ENCODE data around the gene NDUFV3. TPM values are rescaled to one million over a fixed set of nuclear protein-coding genes. Genes with fewer than 3 reads are reported as not detected.

Gene NDUFV3
- polyA plus RNA-seq, 6 donors from 2014 or later = 4.3 to 22.0 (median 12.4) TPM

DNA sequence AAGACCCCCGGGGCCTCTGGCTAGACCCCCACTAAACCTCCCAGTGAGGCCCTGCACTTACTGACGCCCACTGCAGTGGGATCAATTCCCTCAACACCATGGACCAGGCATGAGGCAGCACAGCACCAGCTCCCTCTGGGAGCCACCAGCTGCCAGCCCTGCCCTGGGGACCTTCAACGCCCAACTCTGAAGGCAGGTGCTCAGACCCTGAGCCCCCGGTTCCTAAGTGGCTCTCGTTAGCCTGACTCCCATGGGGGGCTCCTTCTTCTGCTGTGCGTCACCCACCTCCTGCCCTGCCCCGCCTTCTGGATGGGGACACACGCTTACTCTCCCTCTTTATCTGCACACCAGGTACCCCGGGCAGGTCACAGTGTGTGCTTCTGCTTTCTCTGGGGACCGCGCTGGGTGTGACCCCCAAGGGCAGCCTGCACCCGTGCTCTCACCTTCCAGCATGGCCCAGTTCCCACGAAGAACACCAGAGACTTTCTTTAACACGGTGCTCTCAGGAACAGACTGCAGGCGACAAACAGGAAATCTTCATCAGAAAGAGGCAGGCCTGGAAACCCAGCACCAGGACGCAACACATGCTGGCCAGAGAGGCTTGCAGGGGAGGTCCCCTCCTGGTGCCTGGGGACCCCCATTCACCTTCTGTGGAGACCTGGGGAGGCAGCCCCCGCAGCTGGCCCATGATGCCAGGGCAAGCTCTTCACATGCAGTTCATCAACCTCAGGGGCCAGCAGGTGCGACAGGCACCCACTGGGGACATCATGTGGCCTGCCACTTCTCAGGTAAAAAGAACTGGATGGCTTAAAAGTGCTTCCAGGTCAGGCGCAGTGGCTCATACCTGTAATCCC lies 41.1 kb upstream of the NDUFV3 start:
- Mint-ChIP-seq H3K4me3 (no peak overlapping the region), H3K36me3 (peaks cover 17 to 23% of the 10 kb centered on the region in 2 donors), H3K9me3 (peaks cover 0 to 4% (median 0%) of the 10 kb centered on the region in 7 donors), H3K27me3 (no peaks in the 10 kb centered on the region), H3K27ac (peak overlapping the region in 3 of 6 donors; percentile 21 to 66 (median 48)), H3K4me1 (peaks cover 0 to 15% (median 8%) of the 10 kb centered on the region in 3 donors)
- no peak for ATAC-seq (ENCODE audit: low read depth in 2 of 2)
- no peak for DNase-seq

DNA sequence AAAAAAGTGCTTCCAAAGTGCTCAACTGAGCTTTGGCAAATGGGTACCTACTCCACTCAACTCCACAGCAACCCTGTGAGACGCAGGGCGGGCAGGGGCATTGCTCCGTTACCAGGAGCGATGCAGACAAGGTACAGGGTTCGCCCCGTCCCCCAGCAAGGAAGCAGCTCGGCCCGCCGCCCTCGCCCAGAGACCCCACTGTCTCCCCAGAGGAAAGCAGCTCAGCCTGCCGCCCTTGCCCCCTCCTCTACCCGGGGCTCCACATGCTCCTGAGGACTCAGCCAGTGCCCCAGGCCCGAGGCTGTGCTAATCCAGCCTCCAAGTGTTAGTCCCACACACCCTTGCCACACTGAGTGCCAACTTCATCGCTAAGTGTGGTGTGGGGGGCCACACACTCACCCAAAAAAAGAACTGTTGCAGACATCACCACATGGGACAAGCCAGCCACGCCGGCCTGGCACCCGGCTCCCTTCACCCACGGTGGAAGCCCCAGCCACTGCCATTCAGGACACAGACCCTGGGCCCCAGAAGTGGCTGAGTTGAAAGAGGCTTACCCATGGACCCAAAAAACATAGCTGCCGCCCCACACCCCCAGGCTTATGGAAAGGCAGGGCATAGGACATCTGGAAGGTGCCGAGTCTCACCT lies 40.1 kb upstream of the NDUFV3 start:
- Mint-ChIP-seq H3K36me3 (peaks cover 18 to 24% of the 10 kb centered on the region in 2 donors), H3K4me1 (peaks cover 0 to 15% (median 8%) of the 10 kb centered on the region in 3 donors)

DNA sequence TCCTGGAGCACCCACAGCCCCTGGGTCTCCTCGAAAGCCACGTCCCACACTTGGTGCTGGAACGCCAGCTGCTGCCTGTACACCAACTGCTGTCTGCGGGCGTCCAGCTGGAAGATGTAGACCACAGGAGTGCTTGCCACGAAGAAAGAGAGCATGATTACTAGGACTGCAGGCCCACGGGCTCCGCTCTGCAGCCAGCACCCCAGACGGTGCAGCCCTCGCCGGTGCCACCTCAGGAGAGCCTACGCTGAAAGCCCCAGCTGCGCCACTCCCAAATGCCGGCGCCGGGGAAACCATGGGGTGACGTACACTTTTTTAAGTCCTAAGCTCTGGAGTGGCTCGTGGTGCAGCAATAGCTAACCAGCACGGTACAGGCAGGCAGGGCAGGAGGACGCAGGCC lies 39.5 kb upstream of the NDUFV3 start:
- peaks cover 0 to 4% (median 0%) of the 10 kb centered on the region in 7 donors for H3K9me3 Mint-ChIP-seq
- peaks cover 18 to 27% of the 10 kb centered on the region in 2 donors for H3K36me3 Mint-ChIP-seq
- H3K4me3 Mint-ChIP-seq = no peak overlapping the region
- DNase-seq = no peak
- H3K4me1 Mint-ChIP-seq = peaks cover 0 to 17% (median 4%) of the 10 kb centered on the region in 3 donors
- H3K27me3 Mint-ChIP-seq = no peaks in the 10 kb centered on the region
- H3K27ac Mint-ChIP-seq = no peak overlapping the region
- ATAC-seq (ENCODE audit: low read depth in 2 of 2) = no peak

More for the DNA sequence above, 40.1 kb upstream of the NDUFV3 start:
- Mint-ChIP-seq H3K27me3 (no peaks in the 10 kb centered on the region), H3K4me3 (no peak overlapping the region), H3K27ac (no peak overlapping the region), H3K9me3 (peaks cover 0 to 4% (median 0%) of the 10 kb centered on the region in 7 donors)
- DNase-seq (no peak), ATAC-seq (ENCODE audit: low read depth in 2 of 2) (no peak)

DNA sequence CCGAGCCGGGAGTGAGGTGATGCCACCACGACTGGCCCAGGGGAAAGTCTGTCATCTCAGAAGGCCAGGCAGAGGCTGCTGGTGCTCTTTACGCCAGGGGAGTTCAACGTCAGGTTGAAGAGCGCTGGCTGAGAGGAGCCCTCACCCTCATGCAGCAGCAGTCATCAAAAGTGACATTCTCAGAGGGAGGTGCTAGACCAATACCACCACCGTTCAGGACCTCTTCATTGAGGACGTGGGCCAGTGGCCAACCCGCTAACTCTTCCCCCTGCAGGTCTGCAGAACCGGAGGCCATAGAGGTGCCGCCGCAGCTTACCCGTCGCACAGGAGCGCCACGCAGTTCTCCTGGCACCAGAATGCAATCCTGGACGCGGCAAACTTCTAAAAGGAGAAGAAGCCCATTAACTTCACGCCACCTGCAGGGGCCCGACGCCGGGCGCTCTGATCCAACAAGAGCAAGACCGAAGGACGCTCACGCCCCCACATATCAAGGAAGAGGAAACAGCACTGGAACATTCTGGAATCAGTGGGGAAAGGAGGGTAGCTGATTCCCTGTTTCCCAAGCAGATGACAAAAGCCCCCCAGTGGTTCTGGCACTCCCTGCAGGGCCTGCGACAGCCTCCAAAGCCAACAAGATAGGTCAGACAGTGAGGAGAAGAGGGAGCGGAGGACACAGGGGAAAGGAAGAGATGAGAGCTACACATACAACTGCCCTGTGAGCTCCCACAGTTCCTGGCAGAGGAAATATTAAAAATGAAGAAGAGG lies 38.7 kb upstream of the NDUFV3 start:
- Mint-ChIP-seq H3K27ac (peak overlapping the region in 2 of 6 donors; percentile 42 to 56), H3K4me3 (no peak overlapping the region), H3K9me3 (no peaks in the 10 kb centered on the region), H3K36me3 (peaks cover 11 to 24% of the 10 kb centered on the region in 2 donors), H3K4me1 (peaks cover 0 to 13% (median 0%) of the 10 kb centered on the region in 3 donors), H3K27me3 (no peaks in the 10 kb centered on the region)
- DNase-seq (no peak), ATAC-seq (ENCODE audit: low read depth in 2 of 2) (no peak)

DNA sequence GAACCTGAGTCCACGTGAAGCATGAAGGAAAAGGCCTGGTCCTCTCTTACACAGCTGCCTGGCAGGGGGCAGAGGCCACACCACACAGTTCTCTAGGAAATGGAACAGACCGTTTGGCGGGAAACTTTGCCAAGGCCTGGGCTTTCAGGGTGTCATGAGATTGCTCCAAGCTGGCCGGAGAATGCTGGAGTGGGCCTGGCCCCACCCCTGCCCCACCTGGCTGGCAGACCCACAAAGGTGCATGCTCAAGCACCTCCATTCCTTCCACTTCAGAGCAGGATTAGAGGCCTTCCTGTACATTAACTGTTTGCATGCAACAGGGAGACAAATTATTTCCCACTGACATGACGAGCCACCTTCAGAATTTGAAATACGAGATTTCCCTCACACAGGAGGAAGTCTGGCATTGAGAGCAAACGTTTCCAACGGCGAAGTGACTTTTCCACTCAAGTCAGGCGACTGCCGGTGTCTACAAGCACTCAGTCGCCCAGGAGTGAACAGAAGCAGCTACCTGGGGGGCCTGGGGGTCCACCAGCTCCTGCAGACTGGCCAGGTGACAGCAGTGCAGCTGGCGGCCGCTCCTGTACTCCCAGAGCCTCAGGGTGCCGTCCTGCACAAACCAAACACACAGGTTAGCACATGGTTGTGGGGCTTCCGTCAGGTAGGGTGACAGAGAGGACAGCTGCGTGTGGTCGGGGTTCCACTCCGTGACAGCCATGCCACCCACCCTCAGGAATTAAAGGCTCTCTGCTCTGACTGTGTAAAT lies 37.8 kb upstream of the NDUFV3 start:
- H3K36me3 Mint-ChIP-seq = peaks cover 5 to 21% of the 10 kb centered on the region in 2 donors
- DNase-seq (no peak), ATAC-seq (ENCODE audit: low read depth in 2 of 2) (no peak)
- H3K27ac Mint-ChIP-seq = peak overlapping the region in 1 of 6 donors; percentile 78
- no peaks in the 10 kb centered on the region for H3K9me3 Mint-ChIP-seq
- H3K27me3 Mint-ChIP-seq = no peaks in the 10 kb centered on the region
- H3K4me1 Mint-ChIP-seq = peaks cover 0 to 11% (median 0%) of the 10 kb centered on the region in 3 donors
- no peak overlapping the region for H3K4me3 Mint-ChIP-seq

DNA sequence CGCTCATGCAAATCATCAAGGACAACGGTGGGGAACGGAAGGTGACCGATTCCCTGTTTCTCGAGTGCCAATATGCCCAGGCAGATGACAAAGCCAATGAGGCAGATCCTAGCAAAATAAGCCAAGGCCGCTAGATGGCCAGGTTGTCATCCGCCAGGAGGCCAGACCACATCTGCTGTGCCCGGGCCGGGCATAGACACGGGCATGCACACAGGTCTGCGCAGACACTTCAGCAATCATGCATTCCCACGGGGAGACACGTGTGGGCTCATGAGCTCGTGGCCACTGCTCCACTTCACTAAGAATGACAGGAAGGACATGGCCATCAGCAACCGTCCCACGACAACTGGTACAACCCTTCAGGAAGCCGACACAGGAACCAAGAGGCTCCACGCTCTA lies 37.2 kb upstream of the NDUFV3 start:
- Mint-ChIP-seq H3K27ac (no peak overlapping the region), H3K36me3 (peaks cover 5 to 21% of the 10 kb centered on the region in 2 donors), H3K27me3 (no peaks in the 10 kb centered on the region)

DNA sequence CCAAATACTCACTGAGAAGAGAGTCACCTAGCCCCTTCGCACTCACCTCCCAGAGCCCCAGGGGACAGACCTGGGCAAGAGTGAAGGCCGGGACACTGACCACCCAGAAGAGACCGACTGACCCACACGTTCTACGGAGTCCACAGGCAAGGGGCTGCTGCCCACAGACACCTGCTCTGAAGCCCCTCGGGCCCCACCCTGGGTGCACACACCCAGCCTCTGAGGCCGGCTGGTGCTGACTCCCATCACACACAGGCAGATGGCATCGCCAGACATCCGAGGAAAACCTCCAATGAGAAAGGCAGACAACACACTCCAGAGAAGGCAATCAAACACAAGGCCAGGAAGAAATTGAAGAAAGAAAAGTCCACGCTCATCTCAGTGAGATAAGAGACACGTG lies 35.9 kb upstream of the NDUFV3 start:
- Mint-ChIP-seq H3K27ac (peak overlapping the region in 1 of 6 donors; percentile 92), H3K4me1 (peaks cover 0 to 8% (median 0%) of the 10 kb centered on the region in 3 donors), H3K27me3 (no peaks in the 10 kb centered on the region), H3K36me3 (peaks cover 5 to 21% of the 10 kb centered on the region in 2 donors), H3K9me3 (no peaks in the 10 kb centered on the region), H3K4me3 (no peak overlapping the region)
- DNase-seq (no peak), ATAC-seq (ENCODE audit: low read depth in 2 of 2) (no peak)

More for the DNA sequence above, 37.2 kb upstream of the NDUFV3 start:
- no peak for DNase-seq
- H3K9me3 Mint-ChIP-seq = no peaks in the 10 kb centered on the region
- H3K4me1 Mint-ChIP-seq = peaks cover 0 to 11% (median 0%) of the 10 kb centered on the region in 3 donors
- no peak for ATAC-seq (ENCODE audit: low read depth in 2 of 2)
- no peak overlapping the region for H3K4me3 Mint-ChIP-seq

DNA sequence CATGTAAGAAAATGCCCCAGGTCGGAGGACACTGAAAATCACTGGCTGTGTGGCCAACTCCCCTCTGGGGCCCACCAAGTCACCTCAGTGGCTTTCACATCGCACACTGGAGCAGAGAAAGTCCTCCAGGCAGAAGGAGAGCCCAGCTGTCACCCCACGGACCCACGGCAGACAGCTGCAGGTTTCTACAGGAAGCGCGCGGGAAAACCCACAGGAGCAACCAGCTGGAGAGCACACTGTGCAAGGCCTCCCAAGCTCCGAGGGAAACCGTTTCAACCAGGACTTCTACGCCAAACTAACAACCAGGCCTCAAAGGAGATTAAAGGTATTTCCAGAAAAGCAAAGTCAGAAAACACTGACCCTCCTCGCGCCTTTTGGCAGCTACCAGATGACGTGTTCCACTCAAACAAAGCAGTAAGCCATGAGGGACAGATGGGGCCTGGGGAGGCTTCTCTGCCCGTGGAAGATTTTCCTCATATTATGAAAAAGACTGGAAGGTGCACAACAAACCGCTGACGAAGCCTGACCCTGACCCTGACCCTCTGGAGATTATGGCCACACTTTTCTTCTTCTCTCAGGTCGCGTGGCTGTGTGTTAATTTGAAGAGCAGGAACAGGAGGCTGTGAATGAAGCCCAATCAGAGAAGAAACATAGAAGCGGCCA lies 34.8 kb upstream of the NDUFV3 start:
- no peak for ATAC-seq (ENCODE audit: low read depth in 2 of 2)
- H3K4me3 Mint-ChIP-seq = no peak overlapping the region
- peaks cover 0 to 11% (median 0%) of the 10 kb centered on the region in 3 donors for H3K4me1 Mint-ChIP-seq
- no peaks in the 10 kb centered on the region for H3K9me3 Mint-ChIP-seq
- peaks cover 5 to 30% of the 10 kb centered on the region in 2 donors for H3K36me3 Mint-ChIP-seq
- peak overlapping the region in 2 of 6 donors; percentile 26 to 45 for H3K27ac Mint-ChIP-seq
- H3K27me3 Mint-ChIP-seq = no peaks in the 10 kb centered on the region
- no peak for DNase-seq

DNA sequence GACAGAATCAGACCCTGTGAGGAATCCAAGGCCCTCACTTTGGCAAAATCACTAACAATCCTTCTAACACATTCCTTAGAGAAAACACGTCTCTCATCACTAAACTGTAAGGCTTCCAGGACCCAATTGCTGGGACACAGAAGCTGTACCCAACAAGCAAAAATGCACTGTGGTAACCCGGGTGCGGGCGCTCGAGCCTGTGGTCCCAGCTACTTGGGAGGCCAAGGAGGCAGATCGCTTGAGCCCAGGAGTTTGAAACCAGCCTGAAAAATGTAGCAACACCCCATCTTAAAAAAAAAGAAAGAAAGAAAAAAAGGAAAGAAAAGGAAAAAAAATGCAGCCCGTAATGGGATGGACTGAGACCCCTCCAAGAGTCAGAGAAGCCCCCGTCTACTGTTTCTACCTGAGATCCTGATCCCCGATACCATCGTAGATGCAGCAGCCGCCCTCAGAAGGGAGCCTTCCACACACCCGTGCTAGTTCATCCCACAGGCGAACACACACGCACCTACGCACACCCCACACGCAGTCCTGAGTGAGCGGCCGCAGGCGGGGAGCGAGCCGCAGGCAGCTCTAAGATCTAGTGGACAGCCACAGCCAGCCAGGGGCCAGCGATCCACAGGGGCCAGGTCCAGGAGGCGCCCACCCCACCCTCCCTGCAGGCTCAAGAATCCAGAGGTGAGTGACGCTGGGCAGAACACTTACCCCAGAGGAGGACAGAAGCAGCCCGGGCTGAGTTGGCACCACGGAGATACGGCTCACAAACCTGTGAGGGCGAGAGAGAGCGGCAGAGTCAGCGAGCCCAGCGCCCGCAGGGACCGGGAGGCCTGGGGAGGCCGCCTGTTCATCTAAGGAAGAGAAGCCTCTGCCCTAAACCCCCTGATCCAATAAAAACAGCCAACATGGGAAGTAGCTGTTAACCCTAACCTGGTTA lies 33.9 kb upstream of the NDUFV3 start:
- Mint-ChIP-seq H3K9me3 (no peaks in the 10 kb centered on the region), H3K27ac (peak overlapping the region in 2 of 6 donors; percentile 28 to 45), H3K27me3 (no peaks in the 10 kb centered on the region), H3K4me3 (no peak overlapping the region), H3K36me3 (peaks cover 5 to 30% of the 10 kb centered on the region in 2 donors), H3K4me1 (peaks cover 0 to 11% (median 0%) of the 10 kb centered on the region in 3 donors)
- no peak for DNase-seq
- ATAC-seq (ENCODE audit: low read depth in 2 of 2) = no peak

DNA sequence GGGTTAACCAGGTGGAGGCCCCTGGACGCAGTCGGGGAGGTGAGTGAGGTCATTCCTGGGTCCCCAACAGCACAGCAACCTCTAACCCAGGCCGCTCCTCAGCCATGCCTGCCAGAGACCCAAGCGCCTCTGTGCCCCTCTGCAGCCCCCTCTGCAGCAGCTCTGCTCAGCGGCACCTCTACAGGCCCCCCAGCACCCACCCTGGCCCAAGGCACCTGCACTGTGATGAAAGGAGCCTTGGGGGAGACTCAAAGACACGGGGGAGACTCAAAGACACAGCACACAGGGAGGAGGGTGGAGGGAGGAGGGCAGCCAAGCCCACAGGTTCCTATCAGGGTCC lies 33.2 kb upstream of the NDUFV3 start:
- peaks cover 5 to 25% of the 10 kb centered on the region in 2 donors for H3K36me3 Mint-ChIP-seq
- H3K9me3 Mint-ChIP-seq = no peaks in the 10 kb centered on the region
- no peak overlapping the region for H3K4me3 Mint-ChIP-seq
- no peak overlapping the region for H3K27ac Mint-ChIP-seq
- H3K4me1 Mint-ChIP-seq = peaks cover 2 to 17% (median 6%) of the 10 kb centered on the region in 3 donors
- no peak for ATAC-seq (ENCODE audit: low read depth in 2 of 2)
- no peaks in the 10 kb centered on the region for H3K27me3 Mint-ChIP-seq
- no peak for DNase-seq

DNA sequence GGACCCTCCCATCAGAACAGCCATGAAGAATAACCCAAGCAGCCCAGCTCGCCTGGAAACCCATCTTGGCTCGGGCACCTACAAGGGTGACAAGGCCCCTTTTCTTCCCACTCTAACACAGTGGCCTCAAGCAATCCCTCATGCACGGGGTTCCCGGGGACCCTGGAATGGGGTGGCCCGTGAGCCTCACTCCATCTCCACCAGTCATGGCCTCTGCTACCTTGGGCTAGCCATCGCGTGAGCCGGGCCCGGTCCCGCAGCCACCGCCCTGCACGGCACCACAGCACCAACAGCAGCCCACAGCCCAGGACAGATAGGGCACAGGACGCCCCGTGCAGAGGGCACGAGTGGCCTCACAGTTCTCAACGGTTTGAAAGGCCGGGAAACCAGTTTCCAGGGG lies 32.8 kb upstream of the NDUFV3 start:
- no peak for DNase-seq
- no peaks in the 10 kb centered on the region for H3K9me3 Mint-ChIP-seq
- H3K27me3 Mint-ChIP-seq = no peaks in the 10 kb centered on the region
- peaks cover 5 to 25% of the 10 kb centered on the region in 2 donors for H3K36me3 Mint-ChIP-seq
- H3K27ac Mint-ChIP-seq = peak overlapping the region in 1 of 6 donors; percentile 66
- H3K4me1 Mint-ChIP-seq = peaks cover 2 to 18% (median 10%) of the 10 kb centered on the region in 3 donors
- ATAC-seq (ENCODE audit: low read depth in 2 of 2) = no peak
- no peak overlapping the region for H3K4me3 Mint-ChIP-seq

Measured in naive B cell (primary cell).